HG02610 (cell line): ENCODE measurements around the gene SCYGR4.
"Not testable (repeated sequence)": the region's sequence is repeated elsewhere in the genome, so short reads cannot be mapped to it uniquely, and the experiment has no call there.

Source experiments
- ATAC-seq: cut with Tn5 transposase; IDR thresholded peaks from one replicate; pipeline ENCODE4 v1.9.1; 2021; ENCODE audit warnings: mild to moderate bottlenecking, moderate library complexity; ENCODE audit not compliant: unreplicated experiment

The SCYGR4 gene, protein sequence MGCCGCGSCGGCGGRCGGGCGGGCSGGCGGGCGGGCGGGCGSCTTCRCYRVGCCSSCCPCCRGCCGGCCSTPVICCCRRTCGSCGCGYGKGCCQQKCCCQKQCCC

DNA sequence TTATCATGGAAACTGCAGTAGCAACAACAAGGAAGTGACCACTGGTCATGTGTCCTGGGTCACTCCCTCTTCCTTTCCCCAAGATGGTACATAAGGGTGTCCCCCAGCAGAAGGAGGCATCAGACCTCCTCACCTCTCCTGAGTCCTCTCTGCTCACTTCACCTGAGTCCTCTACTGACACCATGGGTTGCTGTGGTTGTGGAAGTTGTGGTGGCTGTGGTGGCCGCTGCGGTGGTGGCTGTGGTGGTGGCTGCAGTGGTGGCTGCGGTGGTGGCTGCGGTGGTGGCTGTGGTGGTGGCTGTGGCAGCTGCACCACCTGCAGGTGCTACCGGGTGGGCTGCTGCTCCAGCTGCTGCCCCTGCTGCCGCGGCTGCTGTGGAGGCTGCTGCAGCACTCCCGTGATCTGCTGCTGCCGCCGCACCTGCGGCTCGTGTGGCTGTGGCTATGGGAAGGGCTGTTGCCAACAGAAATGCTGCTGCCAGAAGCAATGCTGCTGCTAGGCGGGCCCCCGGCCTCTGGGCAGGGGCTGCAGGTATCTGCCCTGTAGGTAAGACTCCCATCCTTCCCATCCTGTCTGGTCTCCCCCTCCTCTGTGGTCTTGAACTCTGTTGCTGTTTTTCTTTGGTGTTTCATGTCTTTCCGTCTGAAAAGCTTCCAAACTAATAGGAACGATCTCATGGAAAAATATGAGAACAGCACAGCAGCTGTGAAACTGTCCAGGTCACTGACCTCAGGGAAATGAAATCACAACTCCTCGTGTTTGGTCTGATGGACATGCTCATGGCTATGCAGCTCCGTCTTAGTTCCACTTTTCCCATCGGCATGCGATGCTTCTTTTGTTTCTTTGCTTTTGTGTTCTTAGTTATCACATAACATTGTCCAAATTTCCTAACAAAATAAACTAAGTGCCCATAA, at the start of gene SCYGR4:
Gene SCYGR4 (plus strand): TSS at position 183 of the 915 bp plus-strand sequence. CDS start 0 bp downstream, at position 183.
- no peak for ATAC-seq

DNA sequence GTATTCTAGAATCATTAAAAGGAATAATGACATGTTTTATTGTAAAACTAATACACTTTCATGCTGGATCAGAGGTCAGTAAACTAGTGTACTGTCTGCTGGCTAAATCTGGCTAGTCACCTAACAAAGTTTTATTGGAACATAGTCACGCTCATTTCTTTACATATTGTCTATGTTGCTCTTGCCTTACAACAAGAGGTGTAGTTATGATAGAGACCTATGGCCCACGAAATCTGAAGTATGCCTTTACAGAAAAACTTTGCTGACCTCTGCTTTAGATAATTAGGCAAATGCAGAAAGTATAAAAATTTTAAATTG, 48.5 kb upstream of the SCYGR4 start:
- ATAC-seq, result no peak

DNA sequence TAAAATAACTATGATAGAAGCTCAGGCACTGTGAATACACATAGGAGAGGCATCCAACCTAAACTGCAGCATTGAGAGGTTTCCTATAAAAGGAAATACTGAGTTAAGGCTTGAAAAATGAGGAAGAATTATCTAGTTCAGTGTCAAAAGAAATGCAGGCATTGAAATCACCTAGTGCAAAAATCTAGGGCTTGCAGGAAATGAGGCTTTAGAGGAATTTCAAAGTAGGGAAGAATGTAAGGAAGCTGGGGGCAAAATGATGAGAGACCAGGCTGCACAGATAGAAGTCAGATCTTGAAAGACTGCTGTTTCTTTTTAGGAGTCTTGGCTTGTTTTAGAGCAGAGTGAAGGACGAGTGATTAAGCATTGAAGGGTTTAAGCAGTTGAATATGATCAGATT, 46.7 kb upstream of the SCYGR4 start:
- ATAC-seq, result no peak

DNA sequence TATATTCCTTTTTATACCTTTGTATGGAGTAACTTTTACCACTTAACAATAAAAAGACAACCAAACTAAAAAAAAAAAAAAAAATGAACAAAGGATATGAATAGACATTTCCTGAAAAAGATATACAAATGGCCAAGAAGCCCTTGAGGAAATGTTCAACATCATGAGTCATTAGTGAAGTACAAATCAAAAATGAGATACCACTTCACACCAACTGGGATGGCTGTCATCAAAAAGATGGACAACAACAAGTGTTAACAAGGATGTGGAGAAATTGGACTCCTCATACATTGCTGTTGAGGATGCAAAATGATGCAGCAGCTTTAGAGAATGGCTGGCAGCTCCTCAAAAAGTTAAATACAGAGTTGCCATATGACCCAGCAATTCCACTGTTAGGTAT, 41.2 kb upstream of the SCYGR4 start:
- ATAC-seq, result no peak

DNA sequence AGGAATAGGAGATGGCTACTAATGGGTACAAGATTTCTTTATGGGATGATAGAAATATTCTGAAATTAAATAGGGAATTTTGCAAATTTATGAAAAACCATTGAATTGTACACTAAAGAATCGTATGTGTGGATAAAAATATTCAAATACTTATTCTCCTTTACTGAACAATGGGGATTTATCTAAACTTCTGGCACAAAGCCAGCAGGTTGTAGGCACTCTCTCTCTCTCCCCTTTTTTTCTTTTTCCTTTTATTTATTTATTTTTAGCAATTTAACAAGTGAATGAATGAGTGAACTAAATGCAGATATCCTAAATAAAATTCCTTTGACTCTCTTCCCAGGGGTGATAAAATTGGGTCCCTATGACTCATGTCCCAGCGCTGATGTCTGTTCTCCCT, 40.5 kb upstream of the SCYGR4 start:
- no peak for ATAC-seq

DNA sequence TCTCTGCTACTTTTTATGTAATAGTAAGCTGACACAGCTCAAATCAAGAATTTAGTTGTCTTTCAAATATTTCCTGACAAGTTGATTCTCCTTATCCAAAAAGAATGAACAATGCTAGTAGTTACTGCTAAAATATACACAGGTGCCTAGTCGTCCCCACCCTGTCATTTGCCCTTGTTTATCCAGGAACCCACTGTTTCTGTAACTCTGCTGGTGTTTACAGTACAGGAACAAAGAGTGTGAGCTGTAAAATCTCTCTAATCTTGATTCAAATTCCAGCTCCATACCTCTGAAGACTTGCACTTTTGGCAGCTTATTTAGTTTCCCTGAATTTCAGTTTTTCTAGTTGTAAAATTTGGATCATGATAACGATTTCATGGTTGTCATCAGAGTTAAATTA, 39.7 kb upstream of the SCYGR4 start:
- ATAC-seq, result no peak

DNA sequence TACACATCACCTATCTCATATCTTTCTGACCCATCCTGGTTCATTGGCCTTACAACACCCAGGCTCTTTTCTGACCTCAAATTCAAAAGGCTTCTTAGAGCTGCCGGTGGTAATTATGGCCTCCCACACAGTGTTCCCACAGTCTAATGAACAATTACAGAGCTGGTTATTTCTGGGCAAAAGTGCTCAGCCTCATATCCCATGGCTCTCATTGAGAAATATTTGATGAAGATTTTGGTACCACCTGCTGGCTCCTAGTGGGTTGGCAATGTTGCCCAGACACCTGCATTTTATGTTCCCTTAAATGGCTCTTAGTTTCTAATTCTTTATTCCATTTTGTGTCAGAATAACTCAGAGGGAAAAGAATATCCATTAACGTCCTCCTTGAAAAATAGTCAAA, 38.7 kb upstream of the SCYGR4 start:
- ATAC-seq, result no peak

DNA sequence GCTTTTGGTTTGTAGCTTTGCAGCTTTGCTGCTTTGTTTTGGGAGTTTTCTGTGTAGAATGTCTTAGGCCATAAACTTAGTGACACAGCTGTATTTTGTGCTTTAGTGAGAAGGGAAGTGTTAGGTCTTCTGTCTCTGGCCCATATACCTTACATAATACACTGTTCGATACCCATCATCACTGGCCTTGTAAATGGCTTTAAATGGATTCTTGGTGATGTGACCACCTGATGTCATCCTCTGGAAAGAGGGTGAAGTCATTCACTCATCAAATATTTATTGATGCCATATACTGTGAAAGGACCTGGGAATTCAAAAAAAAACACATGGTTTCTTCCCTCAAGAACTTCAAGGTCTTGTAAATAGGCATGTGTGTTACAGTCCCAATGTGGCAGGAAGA, 37.5 kb upstream of the SCYGR4 start:
- ATAC-seq, result no peak

DNA sequence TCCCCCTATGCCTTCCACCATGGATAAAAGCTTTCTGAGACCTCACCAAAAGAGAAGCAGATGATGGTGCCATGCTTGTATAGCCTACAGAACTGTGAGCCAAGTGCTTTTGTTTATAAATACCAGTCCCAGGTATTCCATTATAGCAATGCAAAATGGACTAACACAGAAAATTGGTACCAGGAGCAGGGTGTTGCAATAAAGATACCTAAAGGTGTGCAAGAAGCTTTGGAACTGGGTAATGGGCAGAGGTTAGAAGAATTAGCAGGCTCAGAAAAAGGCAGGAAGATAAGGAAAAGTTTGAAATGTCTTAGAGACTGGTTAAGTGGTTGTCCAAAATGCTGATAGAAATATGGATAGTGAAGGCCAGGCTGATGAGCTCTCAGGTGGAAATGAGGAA, 34.9 kb upstream of the SCYGR4 start:
- no peak for ATAC-seq

DNA sequence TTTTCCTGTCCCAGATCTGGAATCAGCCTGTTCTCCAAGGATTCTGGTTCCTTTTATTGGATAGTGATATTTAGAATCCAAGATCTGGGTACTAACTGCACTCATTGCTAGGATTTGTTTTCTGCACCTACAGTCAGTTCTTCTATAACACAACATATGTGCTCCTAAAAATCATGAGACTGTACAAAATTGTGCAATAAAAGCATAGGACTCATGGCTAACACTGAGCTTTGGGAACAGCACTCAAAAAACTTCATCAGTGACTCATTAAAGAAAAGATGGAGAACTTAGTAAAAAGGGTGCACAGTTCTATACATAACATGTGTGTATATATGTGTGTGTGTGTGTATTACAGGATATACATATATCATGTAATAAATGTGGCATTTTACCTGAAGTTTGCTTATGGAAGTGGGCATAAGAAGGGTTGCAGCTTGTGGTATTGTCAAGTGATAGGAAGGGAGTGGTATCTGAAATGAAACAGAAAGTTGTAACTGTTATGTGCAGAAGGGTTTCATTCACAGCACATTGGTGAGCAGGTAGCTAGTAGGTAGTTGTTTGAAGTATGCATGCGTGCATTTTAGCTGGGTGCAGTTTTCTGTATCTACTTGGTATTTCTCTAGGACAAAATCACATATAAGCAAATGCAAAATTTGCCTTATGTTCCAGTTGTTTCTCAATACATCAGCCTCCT, 24.5 kb upstream of the SCYGR4 start:
- peak; percentile 80 for ATAC-seq

DNA sequence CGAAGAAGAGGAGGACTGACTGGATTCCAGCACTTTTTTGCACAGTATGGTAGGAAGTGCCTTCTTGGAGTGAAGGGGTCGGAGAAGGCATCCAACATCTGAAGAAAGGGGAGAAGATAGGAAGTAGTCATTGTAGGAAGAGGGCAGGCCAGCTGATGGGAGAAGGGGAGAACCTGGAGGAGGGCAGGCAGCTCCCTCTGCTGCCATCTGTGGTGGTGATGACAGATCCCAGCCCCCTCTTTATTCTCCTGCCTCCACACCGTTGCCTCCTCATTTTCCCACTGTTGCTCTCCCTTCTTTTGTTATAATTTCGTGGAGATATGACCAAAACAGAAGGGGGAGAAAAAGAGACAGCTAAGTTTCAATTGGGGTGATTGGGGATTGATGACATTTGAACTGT, 21.5 kb upstream of the SCYGR4 start:
- ATAC-seq, result no peak

DNA sequence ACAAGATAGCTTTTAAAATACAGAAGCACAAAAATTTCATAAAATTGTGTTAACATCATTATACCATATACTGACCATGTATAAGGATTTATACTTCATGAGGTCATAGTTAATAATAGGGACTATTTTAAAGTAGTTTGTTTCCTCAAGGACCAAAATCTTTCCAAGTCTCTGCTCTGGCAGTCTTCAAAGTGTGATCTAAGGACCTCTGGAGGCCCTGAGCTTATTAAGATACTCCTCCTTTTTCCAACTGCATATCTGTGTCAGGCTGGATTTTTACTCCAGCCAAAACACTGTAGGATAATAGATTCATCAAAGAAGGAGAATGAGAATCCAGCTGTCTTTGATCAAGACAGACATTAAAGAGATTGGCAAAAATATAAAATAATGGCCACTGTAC, 20.3 kb upstream of the SCYGR4 start:
- ATAC-seq, result no peak

DNA sequence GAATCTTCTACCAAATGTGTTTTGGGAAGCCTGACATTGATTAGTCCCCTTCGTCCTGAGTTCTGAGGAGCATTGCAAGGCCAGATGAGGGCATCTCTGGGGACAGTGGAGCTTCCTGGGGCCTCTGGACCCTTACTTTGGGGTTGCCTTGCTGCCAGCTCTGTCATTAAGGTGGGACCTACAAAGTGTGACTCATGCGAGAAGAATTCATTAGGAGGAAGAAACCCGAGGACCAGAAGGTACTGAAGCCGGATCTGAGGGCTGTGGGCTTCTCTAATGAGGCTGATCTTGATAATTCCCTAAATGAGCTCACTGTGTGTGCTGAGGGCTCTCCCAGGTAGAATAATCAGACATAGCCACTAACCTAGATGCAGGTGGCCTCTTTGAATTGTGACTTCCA, 19.3 kb upstream of the SCYGR4 start:
- ATAC-seq, result no peak

DNA sequence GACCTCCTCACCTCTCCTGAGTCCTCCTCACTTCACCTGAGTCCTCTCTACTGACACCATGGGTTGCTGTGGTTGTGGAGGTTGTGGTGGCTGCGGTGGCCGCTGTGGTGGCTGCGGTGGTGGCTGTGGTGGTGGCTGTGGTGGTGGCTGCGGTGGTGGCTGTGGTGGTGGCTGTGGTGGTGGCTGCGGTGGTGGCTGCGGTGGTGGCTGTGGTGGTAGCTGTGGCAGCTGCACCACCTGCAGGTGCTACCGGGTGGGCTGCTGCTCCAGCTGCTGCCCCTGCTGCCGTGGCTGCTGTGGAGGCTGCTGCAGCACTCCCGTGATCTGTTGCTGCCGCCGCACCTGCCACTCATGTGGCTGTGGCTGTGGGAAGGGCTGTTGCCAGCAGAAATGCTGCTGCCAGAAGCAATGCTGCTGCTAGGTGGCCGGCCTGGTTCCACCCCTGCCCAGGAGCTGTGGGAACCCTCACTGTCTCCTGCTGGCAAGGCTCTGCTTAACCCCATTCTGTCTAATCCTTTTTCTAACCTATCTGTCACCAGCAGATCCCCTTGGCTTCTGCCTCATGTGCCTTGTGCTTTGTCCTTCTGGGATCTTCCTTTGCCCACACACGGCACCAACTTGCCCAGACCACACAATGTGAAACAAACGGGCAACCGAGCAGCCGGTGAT, 18.3 kb upstream of the SCYGR4 start, which contains the start of gene SCYGR2:
Gene SCYGR2 (plus strand): TSS at position 59 of the 669 bp plus-strand sequence. CDS start 0 bp downstream, at position 59.
- not testable (repeated sequence) for ATAC-seq

DNA sequence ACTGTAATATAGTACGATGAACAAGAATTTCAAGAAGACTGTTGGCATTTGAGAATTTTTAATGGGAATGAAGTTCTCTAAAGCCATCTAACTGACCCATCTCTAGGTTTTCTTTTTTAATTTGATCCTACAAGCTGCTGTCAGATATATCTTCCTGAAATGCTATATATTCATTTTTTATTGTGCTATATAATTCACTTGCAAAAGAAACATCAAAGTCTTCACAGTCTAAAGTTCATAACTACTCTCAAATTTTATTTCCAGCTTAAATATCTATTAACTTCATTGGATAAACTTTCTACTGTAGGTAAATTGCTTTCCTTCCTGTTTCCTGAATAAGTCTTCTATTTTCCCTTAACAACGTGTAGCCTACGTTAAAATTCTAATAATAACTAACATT, 14.9 kb upstream of the SCYGR4 start:
- no peak for ATAC-seq

DNA sequence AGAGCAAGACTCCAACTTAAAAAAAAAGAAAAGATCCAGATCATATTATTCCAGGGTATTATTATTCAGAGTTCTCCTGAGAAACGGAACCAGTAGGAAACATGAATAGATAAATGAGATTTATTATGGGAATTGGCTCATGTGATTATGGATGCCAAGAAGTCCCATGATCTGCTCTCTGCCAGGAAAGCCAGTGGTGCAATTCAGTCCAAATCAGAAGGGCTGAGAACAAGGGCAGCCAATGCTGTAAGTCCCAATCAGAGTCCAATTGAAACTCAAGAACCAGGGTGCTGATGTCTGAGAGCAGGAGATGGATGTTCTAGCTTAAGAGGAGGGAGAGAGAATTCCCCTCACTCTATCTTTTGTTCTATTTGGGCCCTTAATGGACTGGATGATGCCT, 10.8 kb upstream of the SCYGR4 start:
- ATAC-seq, result no peak

DNA sequence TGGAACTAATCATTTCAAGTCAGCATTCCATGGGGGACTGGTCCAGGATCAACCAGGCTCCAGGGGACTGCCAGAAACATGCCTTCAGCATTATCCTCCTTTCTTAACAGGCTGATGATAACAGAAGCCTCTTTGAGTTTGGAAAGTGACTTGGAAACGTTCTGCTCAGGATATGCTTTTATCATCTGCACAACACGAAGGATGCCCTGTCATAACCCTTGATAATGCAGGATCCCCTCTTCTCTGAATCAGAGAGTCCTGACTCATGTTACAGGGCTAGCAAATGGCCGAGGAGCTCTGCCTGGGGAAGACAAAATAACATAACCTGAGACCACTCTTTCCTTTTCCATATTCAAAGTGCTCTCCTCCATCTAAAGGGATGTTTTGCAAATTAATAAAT, 9.4 kb upstream of the SCYGR4 start:
- ATAC-seq, result no peak

DNA sequence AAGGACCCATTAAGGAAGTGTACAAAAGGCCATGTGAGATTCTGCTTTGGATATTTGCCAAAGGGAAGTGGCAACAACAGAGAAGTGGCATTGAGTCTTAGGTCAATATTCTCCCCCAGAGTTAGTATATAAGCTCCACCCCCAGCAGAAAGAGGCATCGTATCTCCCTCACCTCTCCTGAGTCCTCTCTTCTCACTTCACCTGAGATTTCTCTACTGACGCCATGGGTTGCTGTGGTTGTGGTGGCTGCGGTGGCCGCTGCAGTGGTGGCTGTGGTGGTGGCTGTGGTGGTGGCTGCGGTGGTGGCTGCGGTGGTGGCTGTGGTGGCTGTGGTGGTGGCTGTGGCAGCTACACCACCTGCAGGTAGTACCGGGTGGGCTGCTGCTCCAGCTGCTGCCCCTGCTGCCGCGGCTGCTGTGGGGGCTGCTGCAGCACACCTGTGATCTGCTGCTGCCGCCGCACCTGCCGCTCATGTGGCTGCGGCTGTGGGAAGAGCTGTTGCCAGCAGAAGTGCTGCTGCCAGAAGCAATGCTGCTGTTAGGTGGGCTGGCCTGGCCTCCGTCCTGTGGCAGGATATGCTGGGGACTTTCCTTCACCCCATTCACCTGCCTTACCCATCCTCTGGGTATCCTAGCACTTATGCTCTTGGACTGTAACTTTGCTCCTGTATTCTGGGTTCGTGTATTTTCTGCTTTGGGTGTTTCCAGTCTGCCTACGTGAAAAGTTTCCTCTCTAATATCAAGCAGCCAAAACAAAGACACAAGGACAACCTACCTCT, 8.5 kb upstream of the SCYGR4 start:
- ATAC-seq, result peak; percentile 41

DNA sequence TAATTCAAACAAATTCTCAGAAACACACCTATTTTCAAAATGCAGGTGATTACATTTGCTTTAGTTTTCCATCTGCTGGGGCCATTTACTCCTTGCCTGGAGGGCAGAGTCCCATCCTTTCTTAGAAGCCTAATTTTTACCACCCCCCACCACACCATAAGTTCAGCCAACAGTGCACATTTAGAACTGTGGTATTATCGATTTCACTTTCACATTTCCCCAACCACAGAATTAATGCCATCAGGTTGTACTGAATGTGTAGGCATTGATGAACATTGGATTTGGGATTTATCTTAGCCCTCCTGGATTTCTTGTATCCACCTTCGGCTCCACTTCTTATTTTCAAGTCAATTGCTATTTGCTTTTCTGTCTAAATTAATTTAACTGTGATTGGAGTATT, 7.2 kb upstream of the SCYGR4 start:
- ATAC-seq, result no peak

DNA sequence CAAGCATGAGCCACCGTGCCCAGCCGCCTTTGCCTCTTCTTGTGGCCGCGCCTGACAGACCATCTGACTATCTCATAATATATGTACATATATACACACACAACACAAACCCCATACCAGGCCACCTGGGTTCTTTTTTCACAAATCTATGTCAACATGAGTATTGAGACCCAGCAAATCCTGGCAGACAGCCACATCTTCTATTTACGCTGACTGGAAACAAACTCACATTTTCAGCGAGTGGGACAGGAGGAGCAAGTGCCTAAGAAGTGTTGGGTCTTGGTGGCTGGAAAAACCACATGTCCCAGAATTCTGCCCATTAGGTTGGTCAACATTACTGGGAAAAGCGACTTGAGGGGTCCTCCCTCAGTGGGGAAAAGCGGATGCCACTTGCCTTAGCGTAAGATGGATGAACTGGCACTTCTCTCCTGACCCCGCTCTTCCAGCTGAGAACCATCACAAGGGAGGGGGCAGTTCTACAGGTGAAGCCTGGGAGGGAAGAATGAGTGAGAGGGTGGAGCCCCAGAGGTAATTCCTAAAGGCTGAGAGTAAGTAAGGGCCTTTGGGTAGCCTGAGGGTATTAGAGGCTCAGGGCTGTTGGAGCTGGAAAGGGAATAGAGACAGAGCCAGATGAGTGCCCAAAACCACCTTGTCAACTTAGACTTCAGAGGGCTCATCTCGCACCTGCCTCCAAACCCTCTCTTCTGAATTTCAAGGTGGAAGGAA, 4.6 kb upstream of the SCYGR4 start:
- ATAC-seq, result no peak
